Urinary bladder (tissue), 4 donors: Measurements from ENCODE around the gene ZMYM4. TPM values are rescaled to one million over a fixed set of nuclear protein-coding genes. Genes with fewer than 3 reads are reported as not detected.

ENCODE experiments used
- DNase-seq: peaks from one replicate; pipeline ENCODE4 v3.0.0-alpha.2; 2015; ENCODE audit errors: extremely low spot score
- H3K27ac ChIP-seq: one replicate; pipeline ENCODE4 v1.5.1; 2013; ENCODE audit warnings: low read depth, mild to moderate bottlenecking, moderate library complexity
- H3K36me3 ChIP-seq: one replicate; pipeline ENCODE4 v1.6.1; 2013; ENCODE audit warnings: mild to moderate bottlenecking, moderate library complexity; ENCODE audit not compliant: insufficient read depth
- H3K4me1 ChIP-seq: one replicate; pipeline ENCODE4 v1.6.1; 2013; ENCODE audit warnings: mild to moderate bottlenecking, moderate library complexity; ENCODE audit not compliant: insufficient read depth
- H3K4me3 ChIP-seq: one replicate; pipeline ENCODE4 v1.5.1; 2013; ENCODE audit warnings: low read depth, low read length
- WGBS: extraction: QIAGEN DNeasy Blood & Tissue Kit; methylation state at CpG from one replicate; pipeline ENCODE4 v1.1.7; 2013; 5-methylcytosine and 5-hydroxymethylcytosine counted together
- polyA plus RNA-seq: library from polyadenylated mRNA; stranded (reverse); fragments of 200-250 nt; gene quantifications from one replicate; pipeline ENCODE4 v1.2.3, GENCODE V29; 2013
- total RNA-seq: library from RNA; depleted of rRNA; stranded (reverse); fragments of >200 nt; gene quantifications from one replicate; pipeline ENCODE4 v1.2.3, GENCODE V29; 2014
- donor health status: healthy with polysubstance abuse.
- donor health status: healthy.

The ZMYM4 gene
- total and polyA plus RNA-seq, 2 donors, result 14.1 to 75.3 TPM

DNA sequence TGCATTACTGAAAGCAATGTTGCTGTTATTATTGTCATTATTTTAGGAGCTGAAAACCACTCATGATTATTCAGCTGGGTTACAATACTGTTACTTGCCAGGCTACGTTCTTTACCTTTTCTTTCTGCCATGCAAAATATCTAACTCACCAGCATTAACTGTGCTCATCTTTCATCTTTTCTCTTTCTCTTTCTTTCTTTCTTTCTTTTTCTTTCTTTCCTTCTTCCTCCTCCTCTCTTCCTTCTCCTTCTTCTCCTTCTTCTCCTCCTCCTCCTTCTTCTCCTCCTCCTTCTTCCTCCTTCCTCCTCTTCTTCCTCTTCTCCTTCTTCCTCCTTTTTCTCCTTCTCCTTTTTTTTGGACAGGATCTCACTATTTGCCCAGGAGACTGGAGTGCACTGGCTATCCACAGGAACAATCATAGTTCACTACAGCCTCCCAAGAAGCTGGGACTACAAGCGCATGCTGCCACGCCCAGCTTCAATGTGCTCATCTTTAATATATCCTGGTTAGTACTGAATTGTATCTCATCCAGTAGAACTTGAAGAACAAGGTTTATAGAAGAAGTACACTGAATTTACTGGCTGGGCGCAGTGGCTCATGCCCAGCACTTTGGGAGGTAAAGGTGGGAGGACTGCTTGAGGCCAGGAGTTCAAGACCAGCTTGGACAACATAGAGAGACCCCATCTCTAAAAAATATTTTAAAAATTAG is 6.9 kb upstream of the ZMYM4 start:
- no peaks in the 10 kb centered on the region for H3K4me1 ChIP-seq
- WGBS, result 95% methylated on average over 4 of the region's 4 CpGs
- no peak overlapping the region for H3K4me3 ChIP-seq
- DNase-seq, result no peak
- H3K27ac ChIP-seq, result no peak overlapping the region
- no peaks in the 10 kb centered on the region for H3K36me3 ChIP-seq

DNA sequence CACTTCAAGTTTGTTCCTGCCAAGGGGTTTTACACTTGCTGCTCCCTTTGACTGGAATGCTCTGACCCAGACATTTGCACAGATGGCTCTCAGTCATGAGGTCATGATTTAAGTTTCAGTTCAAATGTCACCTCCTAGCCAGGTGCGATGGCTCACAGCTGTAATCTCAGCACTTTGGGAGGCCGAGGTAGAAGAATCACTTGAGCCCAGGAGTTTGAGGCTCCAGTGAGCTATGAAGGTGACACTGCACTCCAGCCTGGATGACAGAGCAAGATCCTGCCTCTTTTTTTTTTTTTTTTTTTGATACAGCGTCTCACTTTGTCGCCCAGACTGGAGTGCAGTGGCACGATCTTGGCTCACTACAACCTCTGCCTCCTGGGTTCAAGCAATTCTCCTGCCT is 4.5 kb upstream of the ZMYM4 start:
- Histone ChIP-seq H3K36me3 (no peaks in the 10 kb centered on the region), H3K4me1 (no peaks in the 10 kb centered on the region), H3K27ac (no peak overlapping the region), H3K4me3 (no peak overlapping the region)
- DNase-seq, result no peak
- 92% methylated on average over 5 of the region's 5 CpGs for WGBS

DNA sequence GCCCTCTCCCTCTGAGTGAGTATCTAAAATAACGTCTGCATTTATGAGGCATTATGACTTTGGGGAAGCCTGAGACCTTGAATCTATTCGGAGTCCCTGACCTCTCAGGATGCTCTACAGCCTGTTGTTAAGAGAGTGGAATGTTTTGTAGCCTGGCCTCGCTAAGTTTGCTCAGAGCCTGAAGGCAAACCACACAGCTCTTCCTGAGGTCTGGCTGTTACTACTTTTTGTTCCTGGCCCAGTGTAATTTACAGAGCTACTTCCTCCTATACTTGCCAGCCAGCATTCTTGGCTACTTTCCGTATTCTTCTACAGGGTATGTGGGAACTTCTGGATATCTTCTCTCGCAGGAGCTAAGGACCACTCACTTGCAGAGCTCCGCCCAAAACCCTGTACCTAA is 3.6 kb upstream of the ZMYM4 start:
- Histone ChIP-seq H3K4me1 (no peaks in the 10 kb centered on the region), H3K36me3 (no peaks in the 10 kb centered on the region), H3K4me3 (no peak overlapping the region), H3K27ac (no peak overlapping the region)
- 18% methylated on average over 6 of the region's 6 CpGs for WGBS
- no peak for DNase-seq

DNA sequence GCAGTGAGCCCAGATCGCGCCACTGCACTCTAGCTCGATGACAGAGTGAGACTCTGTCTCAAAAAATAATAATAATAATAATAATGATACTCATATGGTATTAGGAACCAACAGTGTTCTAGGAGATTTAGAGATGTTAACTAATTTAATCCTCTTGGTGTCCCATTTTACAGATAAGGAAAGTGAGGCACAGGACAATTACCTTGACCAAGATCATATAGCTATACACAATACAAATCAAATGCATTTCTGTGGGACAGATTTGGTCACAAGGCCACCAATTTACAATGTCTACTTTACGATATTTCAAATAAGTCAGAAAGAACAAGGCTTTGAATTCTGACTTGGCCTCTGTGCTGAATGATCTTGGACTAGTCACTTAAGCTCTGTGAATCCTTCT is 2.2 kb upstream of the ZMYM4 start:
- H3K4me1 ChIP-seq, result peaks cover 2% of the 10 kb centered on the region
- no peak overlapping the region for H3K4me3 ChIP-seq
- H3K27ac ChIP-seq, result no peak overlapping the region
- H3K36me3 ChIP-seq, result no peaks in the 10 kb centered on the region
- 94% methylated on average over 4 of the region's 4 CpGs for WGBS
- no peak for DNase-seq

DNA sequence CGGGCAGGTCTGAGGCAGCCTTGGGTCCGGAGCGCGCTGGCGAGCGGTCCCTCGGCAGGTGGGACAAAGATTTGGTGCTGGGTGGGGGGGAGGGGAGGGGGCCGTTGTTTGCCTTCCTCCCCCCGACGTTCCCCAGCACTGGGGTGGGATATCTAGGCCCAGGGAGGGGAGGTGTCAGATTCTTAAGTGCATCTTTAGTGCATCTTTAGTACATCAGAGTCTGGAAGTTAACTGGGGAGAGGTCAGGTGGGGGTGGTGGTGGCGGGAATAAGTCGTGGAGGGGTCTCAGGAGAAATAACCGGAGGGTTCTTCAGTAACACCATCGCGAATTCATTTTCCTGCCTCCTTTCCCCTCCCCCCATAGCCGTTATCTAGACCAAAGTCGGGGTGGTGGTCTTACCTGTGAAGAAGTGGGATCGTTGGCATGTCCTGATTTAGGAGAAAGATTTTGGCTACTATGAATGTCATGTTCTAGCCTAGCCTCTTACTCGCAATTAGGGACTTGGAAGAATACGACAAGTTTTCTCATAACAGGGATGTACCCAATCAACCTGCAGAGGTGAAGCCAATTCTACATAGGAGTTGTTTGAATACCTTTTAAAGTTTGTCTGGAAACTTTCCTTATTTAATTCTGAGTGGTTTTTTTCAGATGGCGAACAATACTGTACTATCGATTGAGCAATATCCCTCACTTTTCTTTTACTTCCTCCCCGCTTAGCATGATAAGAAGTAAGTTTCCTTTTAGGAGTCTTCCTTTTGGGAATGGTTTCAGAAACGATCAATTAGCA is 886 bp downstream of the ZMYM4 start:
- no peak for DNase-seq
- Histone ChIP-seq H3K4me1 (peaks cover 4% of the 10 kb centered on the region), H3K4me3 (peak overlapping the region; percentile 95), H3K36me3 (no peaks in the 10 kb centered on the region), H3K27ac (peak overlapping the region; percentile 28)
- 5% methylated on average over 24 of the region's 24 CpGs for WGBS

DNA sequence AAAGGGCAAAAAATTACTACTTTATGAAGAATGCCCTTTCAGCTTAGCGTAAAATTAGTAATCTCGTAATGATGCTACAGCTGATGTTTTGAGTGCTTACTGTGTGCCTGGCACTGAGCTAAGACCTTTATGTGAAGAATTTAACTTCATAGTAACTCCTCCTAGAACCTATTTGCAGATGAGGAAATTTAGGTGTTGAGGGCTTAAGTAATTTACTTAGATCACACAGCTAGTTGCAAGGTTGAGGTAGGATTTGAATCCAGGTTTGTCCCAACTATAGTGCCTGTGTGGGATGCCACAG is 1.4 kb downstream of the ZMYM4 start:
- H3K4me1 ChIP-seq, result peaks cover 4% of the 10 kb centered on the region
- H3K36me3 ChIP-seq, result no peaks in the 10 kb centered on the region
- no peak overlapping the region for H3K27ac ChIP-seq
- 72% methylated on average over 2 of the region's 2 CpGs for WGBS
- peak overlapping the region; percentile 95 for H3K4me3 ChIP-seq
- DNase-seq, result no peak

DNA sequence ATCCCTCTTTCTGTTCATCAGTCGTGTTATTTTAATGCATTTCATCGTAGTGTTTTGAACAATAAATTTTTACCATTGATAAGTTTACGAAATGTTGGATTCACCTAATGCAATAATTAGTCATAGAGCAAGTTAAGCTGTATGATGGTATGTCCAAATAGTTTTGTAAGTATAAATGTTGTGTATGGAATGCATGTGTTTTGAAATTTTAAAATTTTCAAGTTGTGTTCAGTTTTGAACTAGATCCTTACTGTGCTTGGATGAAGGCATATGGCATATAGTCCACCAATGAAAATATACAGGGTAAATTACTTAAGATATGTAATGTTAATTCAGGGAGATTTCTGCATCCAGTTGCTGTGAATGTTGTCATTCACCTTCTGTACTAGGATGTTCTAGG is 2.3 kb downstream of the ZMYM4 start:
- no peaks in the 10 kb centered on the region for H3K36me3 ChIP-seq
- no peak overlapping the region for H3K4me3 ChIP-seq
- WGBS, result 92% methylated on average over 3 of the region's 3 CpGs
- DNase-seq, result no peak
- no peak overlapping the region for H3K27ac ChIP-seq
- peaks cover 4% of the 10 kb centered on the region for H3K4me1 ChIP-seq

DNA sequence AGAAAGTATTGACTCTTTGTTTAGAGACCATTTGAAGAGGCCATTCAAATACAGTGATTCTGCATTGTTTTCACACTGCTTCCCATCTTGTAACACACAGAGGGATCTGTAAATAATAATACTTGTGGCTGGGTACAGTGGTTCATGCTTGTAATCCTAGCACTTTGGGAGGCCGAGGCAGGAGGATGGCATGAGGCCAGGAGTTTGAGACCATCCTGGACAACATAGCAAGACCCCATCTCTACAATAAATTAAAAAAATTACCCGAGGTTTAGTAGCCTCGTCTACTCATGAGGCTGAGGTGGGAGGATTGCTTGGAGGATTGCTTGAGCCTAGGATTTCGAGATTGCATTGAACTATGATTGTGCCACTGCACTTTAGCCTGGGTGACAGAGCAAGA is 5.7 kb downstream of the ZMYM4 start:
- H3K27ac ChIP-seq, result no peak overlapping the region
- WGBS, result 88% methylated on average over 4 of the region's 4 CpGs
- H3K4me3 ChIP-seq, result no peak overlapping the region
- DNase-seq, result no peak
- H3K4me1 ChIP-seq, result peaks cover 4% of the 10 kb centered on the region
- H3K36me3 ChIP-seq, result no peaks in the 10 kb centered on the region

DNA sequence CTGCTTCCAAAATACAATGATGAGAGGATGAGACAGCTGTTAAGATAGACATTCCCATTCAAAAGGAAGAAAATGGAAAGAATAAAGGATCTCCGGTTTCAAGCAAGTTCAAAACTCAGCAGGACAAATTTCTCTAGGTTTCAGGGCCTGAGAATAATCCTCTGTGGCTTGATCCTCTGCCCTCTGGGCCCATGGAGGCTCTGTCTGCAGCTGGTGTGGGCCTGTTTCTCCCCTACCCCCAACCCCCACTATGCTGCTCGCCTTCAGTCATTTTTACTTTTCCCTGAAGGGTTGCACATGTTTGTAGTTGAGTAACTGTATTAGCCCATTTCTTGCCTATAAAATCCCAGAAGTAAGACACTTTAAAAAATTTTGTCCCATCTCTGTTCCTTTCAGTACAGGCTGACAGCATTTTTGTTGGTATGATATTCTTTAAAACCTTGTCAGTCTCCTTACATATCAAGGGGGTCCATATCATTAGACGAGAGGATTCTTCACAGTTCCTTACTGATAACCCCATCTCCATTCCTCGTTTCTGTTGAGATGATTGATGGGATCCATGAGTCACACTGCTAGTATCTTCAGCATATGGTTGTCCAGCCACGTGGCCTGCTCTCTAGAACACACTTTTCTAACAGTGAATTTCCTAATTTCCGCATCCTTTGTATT is 10.5 kb downstream of the ZMYM4 start:
- 81% methylated on average over 6 of the region's 6 CpGs for WGBS
- H3K36me3 ChIP-seq, result no peaks in the 10 kb centered on the region
- H3K4me3 ChIP-seq, result no peak overlapping the region
- H3K27ac ChIP-seq, result no peak overlapping the region
- DNase-seq, result no peak
- H3K4me1 ChIP-seq, result peaks cover 2% of the 10 kb centered on the region

DNA sequence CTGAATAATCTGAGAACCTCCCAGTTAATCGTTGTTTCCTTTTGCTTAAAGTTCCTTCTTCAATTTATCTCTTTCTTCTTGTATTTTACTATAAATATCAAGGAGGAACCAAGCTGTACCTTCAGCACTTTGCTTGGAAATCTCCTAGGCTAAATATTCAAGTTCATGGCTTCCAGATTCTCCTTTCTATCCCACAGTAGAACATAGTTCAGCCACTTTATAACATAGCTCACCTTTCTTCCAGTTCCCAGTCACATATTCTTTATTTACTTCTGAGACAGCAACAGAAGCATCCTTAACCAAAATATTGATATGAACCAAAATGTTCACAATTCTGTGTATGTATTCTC is 11.0 kb downstream of the ZMYM4 start:
- WGBS, result 90% methylated on average over 1 of the region's 1 CpG
- no peak for DNase-seq
- Histone ChIP-seq H3K4me3 (no peak overlapping the region), H3K27ac (no peak overlapping the region), H3K36me3 (no peaks in the 10 kb centered on the region), H3K4me1 (no peaks in the 10 kb centered on the region)

DNA sequence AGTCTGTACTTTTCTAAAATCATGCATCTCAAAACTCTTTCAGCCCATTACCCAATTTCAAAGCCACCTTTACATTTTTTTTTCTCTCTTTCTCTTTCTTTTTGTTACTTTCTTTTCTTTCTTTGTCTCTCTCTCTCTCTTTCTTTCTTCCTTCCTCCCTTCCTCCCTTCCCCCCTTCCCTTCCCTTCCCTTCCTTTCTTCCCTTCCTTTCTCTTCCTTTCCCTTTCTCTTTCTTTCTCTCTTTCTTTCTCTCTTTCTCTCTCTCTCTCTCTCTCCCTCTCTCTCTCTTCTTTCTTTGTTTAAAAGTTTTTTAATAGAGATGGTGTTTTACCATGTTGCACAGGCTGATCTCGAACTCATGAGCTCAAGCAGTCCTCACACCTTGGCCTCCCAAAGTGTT is 11.5 kb downstream of the ZMYM4 start:
- H3K4me3 ChIP-seq, result no peak overlapping the region
- no peak overlapping the region for H3K27ac ChIP-seq
- no peak for DNase-seq
- no peaks in the 10 kb centered on the region for H3K4me1 ChIP-seq
- WGBS, result 100% methylated on average over 1 of the region's 1 CpG
- H3K36me3 ChIP-seq, result no peaks in the 10 kb centered on the region

DNA sequence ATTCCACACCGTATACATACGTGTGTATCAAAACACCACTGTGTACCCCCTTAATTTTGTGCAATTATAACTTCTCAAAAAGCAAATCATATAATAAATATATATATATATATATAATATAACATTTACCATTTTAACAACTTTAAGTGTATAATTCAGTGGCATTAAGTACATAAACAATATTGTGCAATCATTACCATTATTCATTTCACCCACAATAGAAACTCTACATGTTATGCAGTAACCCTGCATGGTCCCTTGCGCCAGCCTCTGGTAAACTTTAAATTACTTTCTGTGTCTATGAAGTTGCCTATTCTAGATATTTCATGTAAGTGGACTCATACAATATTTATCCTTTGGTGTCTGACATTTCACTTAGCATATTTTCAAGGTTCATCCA is 13.1 kb downstream of the ZMYM4 start:
- DNase-seq, result no peak
- H3K4me1 ChIP-seq, result no peaks in the 10 kb centered on the region
- H3K27ac ChIP-seq, result no peak overlapping the region
- 98% methylated on average over 3 of the region's 3 CpGs for WGBS
- H3K4me3 ChIP-seq, result no peak overlapping the region
- no peaks in the 10 kb centered on the region for H3K36me3 ChIP-seq

DNA sequence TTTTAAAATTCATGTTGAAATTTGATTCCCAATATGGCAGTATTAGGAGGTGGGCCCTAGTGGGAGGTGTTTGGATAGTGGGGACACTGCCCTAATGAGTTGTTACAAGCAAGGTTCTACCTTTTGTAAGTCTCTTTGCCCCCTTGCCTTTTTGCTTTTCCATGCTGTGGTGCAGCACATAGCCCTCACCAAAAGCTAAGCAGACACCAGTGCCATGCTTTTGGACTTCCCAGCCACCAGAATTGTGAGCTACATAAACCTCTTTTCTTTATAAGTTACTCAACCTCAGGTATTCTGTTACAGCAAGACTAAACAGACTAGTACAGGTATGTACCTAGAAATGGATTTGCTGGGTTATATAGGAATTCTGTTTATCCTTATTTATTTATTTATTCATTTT is 13.7 kb downstream of the ZMYM4 start:
- Histone ChIP-seq H3K27ac (no peak overlapping the region), H3K36me3 (no peaks in the 10 kb centered on the region), H3K4me1 (no peaks in the 10 kb centered on the region), H3K4me3 (no peak overlapping the region)
- no peak for DNase-seq

DNA sequence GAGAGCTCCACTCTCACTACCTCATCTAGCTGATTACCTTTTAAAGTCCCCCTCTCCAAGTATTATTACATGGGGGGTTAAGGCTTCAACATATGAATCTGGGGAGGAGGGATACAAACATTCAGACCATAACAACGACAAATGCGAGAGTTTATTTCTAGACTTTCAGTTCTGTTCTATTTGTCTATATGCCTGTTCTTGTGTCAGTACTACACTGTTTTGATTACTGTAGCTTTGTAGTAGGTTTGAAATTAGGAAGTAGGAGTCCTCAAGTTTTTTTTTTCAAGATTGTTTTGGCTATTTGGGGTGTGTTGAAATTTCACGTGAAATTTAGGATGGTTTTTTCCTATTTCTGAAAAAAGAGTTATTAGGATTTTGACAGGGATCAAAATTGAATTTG is 16.3 kb downstream of the ZMYM4 start:
- no peak for DNase-seq
- Histone ChIP-seq H3K27ac (no peak overlapping the region), H3K4me3 (no peak overlapping the region), H3K36me3 (no peaks in the 10 kb centered on the region), H3K4me1 (peaks cover 3% of the 10 kb centered on the region)
- 98% methylated on average over 3 of the region's 3 CpGs for WGBS
